Activated naive CD4-positive, alpha-beta T cell (primary cell): ENCODE measurements around the gene ANKS1B.

ENCODE experiments used
- DNase-seq, 4 experiments: peaks; one replicate each; lab custom pipeline; 2025; lab: John Stamatoyannopoulos, UW

ANKS1B gene

DNA sequence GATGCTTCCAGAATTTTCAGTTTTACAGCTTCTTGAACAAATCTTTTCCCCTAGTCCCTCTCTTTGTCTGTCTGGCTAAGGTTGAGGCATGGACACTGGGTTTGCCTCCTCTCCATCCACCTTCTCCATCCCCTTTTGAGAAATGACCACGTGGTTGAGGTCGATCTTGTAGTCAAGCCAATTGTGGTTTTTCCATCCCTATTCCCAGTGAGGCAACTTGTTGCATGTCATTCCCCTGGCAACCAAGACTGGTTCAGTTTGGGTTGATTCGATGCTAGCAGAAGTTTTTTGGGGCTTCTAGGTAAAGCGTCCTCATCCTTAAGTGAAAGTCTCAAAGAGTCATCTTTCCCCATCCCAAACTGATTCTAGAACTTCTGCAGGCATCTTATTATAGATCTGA is 1038.9 kb downstream of the ANKS1B start:
- DNase-seq: no peak

DNA sequence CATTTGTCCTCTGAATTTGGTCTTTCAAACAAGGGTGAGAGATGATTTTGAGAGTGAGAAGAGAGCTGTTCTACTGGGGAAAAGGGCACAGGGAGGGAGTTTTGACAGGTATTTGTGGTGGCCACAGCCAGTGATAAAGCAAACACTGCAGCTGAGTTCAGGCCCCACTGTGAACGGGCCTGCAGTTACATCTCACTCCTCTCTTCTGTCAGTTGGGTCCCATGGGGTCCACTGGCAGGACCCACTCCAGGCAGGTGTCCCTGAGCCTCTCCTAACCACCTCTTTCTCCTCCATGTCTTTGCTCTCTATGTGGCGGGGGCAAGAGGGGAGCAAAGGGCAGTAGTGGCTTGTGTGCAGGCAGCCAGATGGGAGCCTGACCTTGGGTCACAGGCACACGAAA is 1044.8 kb downstream of the ANKS1B start:
- DNase-seq: no peak

DNA sequence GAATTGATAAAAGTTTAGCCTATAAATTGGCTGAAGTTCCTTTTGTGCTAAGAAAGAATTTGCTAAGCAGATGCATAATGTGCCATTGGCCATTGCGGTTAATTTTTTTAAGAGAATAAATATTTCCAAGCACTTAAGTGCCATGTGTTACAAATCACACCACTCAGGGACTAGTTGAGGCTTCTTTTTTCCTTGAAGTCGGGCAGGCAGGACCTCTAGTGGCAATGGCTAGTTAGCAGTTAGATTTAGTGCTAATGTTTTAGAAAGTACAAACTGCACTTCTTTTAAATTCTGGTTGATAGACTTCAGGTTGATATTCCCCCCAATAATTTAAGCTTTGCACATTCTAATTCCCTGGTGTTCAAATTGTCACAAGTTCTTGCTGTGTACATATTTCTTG is 1045.4 kb downstream of the ANKS1B start:
- DNase-seq: no peak

DNA sequence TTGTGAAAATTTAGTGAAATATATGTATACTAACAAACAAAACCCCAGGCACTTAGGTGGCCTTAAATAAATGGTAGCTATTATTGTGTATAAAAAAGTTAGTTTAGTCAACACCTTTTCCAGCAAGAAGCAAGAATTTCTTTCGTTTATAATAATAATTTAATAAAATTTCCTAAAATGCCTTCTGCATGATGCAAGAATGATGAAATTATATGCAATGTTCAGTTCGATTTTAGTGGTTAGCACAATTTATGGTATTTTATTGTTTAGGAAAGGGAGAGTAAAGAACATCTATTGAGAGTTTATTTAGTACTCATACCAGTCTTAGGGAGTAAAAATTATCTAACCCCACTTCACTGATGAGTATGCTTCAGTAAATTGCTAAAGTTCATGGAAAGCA is 1048.9 kb downstream of the ANKS1B start:
- no peak for DNase-seq

DNA sequence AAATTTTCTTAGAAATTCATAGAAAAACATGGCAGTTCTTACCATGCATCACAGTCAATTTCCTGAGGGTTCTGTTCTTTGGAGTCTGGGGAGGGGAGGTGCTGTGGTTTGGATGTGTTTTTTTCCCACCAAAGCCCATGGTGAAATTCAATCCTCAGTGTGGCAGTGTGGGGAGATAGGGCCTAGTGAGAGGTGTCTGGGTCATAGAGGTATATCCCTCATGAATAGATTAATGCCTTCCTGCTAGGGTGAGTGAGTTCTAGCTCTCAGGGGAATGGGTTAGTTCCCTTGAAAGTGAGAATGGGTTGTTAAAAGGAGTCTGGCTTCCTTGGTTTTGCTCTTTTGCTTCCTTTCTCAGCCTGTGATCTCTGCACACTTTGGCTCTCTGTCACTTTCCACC is 1061.9 kb downstream of the ANKS1B start:
- no peak for DNase-seq

DNA sequence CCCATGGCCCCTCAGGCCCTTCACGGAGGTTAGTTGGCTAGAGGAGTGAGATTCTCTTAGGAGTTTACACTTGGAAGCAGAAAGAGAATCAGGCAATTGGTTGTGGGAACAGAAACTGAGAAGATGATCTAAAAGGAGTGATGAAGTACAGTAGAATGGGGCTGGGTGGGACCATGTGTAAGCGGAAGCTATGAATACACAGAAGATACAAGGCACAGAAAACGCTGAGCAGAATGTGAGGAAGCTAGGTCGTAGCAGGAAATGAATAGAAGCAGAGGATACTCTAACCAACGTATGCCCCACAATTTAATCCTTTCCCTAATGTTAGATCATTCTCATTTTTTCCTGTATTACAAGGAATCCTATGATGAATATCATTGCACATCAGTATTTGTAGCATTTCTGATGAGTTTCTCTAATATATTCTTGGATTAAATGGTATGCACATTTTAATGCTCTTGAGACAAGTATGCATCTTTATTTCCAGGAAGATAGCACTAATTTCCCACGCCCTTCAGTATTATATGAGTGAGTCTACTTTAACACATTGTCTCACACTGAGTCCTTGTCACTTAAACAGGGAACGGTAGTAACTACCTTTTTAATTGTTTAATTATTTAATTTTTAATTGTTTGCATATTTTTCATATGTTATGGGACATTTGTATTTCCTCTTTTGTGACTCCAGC is 1066.4 kb downstream of the ANKS1B start:
- no peak for DNase-seq

DNA sequence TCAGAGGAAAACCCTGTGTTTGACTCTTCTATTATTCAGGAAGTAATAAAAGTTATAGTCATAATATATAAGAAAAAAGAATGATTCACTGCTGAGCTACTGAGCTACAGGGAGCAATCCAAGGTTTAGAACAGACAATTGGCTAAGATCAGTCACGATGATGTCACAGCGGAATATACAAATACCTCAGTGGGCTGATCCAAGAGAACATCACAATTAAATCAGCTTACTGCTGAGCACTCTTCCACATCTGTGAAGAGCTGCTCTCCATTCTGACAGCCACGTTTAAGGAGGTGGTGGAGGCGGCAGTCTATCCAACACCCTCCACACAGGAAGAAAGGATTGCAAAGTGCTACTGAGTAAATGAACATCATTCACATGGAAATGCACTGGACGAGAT is 1068.6 kb downstream of the ANKS1B start:
- no peak for DNase-seq

DNA sequence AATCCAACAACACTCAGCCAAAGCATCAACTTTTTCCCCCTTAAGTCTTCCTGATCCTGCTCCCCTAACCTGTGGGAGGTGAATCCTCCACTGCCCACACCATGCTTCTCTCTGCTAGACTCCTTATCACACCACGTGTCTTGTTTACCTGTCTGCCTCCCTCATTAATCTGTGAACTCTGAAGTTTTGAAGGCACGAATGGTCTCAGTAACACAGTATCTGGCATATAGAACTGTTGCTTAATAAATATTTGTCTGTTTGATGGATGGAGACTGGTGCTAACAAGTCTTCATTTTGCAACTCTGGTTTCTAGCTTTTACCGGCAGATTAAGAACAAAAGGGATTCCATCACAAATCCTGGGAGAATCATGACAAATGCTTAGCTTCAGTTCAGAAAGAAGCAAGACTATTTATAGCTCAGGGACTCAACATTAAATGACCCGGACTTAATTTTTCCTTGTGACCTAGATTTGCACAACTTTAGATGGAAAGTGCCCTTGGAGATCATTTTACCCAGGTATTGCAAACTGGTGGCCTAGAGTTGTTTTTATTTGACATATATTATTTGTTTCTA is 1072.2 kb downstream of the ANKS1B start:
- DNase-seq: no peak

DNA sequence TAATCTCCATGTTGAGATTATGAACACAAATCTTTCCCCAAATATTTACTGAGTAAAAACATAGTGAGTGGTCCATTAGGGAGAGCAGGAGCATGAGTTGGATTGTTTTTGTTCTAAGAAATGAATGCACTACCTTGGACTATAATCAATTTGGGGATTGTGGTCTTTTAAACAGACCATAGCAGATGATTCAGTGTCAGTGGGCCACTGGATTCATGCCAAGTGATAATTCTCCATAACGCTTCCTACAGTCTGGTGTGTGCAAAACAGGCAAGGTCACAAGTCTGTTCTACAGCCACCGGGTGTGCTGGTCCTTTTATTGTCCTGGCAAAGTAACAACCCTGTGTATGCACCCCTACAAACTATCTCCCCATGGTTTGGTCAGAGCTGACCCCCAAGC is 1073.3 kb downstream of the ANKS1B start:
- DNase-seq: no peak

DNA sequence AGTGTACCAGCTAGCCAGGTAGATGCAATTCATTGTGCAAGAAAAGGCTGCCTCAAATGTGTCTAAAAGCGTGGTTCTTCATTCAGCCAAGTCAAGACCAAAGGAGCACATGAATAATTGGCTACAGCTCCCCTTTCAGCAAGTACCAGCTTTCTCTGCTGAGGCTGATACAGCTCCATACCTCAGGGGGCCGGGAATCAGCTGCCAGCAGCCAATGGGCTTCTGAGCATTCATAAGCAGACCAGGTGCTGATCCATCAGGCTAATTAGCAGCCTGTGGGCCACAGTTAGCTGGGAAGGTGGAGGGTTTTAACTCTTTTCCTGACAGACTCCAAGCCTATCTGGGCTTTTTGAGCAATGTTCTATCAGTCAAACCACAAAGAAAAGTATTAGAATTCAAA is 1075.0 kb downstream of the ANKS1B start:
- DNase-seq: no peak

DNA sequence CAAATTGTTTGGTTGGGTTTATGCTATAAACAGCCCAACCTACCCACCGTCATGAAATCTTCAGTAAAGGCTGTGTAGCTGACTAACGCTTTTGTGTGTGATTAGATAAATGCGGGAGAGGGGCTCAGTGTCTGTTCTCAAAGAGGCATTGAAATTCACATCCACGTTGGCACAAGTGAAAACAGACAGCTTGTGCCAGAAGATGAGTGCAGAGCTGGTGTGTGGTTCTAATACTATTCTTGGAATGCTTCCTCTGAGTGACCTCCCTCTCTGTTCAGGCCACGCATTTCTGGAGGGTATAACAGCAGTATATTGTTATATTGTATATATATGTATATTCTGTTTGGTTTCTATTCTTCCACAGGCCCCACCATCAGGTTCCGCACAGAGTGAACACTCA is 1075.9 kb downstream of the ANKS1B start:
- DNase-seq: no peak

DNA sequence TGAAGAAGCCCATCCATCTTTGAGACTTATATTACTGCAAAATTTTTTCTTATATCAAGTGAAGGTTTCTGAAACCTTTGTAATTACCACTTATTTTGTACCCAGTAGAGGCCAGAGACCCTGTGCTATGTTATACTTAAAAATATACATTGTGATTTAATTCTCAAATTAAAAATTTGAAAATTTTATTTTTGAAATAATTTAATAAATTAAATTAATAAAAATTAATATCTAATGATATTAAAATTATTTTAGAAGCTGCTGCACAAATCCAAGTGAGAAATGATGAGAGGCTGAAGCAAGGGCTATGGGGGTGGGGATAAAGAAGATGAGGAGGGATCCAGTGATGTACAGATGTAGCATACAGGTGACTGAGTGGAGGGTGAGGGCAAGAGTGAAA is 1080.9 kb downstream of the ANKS1B start:
- no peak for DNase-seq

DNA sequence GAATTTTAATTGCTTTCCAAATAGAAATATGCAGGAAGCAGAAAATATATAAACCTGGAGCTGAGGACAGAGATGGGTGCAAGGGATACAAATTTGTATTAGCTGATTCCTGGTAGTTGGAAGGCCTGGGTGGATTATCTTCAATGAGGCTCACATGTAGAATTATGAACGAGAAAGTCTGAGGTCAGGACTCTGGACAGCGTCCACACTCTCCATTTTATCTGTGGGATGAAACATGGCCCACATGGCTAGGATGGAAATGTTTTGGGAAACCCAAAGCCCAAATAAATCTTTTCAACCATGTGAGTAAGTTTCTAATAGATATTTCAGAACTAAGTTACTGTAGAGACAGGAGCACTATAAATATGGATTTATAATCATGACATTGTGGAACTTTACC is 1083.5 kb downstream of the ANKS1B start:
- DNase-seq: no peak

DNA sequence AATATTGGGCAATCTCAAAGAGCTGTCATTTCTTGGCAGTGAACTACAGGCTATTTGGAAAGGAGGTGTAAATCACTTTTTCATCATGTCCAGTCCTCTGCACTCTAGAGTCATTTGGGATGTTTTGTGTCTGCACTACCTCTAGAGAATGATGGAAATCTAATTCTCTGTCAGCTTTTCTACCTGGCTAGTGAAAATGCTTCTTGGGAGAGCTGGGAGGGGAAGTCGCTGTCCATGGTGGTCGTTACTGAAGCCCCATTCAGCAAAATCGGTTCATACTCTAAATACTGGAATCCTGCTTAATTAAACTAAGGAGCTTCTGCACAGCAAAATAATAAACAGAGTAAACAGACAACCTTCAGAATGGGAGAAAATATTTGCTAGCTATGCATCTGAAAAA is 1087.8 kb downstream of the ANKS1B start:
- no peak for DNase-seq

DNA sequence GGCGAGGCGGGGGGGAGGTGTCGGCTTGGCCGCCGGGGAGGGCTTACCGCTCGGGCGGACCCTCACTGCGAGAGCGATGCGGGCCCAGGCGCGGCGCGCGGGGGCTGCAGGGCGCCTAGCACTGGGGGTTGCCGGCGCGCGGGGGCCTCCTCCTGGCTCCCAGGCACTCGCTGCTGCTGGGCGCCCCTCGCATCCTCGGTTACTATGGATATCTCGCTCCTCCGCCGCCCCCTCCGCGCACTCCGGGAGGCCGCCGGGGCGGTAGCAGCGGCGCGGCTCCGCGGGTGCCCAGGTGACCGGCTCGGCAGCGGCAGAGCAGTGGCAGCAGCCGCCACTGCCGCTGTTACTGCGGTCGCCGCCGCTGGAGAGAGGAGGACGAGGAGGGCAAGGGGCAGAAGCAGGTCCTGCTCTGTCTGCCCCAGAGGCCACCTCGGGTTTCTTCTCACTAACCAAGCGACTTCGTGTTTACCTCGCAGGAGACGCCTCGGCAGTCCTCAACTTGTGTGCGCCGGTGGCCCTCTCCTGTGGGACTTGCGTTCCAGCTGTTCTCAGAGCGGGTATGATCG is 1089.6 kb downstream of the ANKS1B start:
- no peak for DNase-seq

DNA sequence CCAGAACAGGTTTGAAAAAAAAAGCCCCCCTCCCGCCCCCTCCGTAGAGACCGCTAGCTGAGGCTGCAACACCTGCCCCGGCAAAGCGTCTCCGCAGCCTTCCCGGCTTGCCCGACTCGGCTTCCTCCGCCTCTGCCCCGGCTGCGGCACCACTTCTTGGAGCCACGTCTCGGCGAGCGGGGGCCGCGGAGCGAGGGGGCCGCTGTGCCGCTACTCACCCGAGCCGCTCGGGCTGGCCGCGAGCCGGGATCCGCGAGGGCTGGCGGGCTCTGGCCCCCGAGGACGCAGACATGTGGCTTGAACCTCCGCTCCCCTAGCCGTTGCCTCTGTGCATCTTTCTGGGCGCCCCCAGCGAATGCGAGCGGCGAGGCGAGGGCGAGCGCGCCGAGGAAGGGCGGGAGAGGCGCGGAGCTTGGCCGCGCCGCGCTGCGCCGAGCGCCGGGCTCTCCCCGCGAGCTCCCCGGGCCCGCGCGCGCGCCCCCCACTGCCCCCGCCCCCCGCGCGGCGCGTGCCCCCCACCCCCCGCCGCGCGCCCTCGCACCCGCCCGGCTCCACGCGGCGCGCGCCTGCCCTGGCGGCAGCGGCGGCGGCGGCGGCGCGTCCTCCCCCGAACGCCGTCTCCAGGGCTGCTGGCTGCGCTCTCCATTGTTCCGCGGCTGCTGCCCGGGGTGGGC is 1090.2 kb downstream of the ANKS1B start:
- no peak for DNase-seq

DNA sequence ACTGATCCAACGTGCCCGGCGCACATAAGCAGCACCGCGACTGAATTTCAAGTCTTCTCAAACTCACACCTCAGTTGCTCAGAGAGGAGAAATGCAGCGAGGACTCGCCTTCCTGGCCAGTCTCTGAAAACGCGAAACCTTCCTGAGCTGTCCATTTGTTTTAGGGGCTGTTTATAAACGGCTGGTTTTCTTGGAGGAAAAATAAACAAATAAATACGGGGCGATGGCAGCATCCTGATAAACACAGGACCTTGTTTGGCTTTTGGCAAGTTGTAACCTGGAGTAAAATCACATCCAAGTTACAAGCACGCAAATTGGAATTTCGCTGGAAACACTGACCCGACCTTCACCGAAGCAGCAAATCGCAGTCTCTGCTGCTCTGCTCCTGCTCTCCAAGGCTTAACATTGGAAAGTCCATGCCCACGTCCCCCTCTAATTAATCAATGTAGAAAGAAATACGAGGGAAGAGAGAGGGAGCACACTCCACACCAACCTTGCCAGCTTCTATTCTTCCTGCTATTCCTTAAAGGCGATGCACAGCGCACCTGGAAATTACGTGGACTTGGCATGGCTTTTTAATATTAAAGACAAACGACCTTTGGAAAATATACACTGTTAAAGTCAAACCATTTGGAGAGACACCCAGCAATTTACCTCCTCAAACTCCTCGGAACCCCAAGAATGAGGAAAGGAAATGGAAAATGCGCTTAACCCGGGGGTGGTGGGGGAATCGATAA is 1090.9 kb downstream of the ANKS1B start:
- no peak for DNase-seq

DNA sequence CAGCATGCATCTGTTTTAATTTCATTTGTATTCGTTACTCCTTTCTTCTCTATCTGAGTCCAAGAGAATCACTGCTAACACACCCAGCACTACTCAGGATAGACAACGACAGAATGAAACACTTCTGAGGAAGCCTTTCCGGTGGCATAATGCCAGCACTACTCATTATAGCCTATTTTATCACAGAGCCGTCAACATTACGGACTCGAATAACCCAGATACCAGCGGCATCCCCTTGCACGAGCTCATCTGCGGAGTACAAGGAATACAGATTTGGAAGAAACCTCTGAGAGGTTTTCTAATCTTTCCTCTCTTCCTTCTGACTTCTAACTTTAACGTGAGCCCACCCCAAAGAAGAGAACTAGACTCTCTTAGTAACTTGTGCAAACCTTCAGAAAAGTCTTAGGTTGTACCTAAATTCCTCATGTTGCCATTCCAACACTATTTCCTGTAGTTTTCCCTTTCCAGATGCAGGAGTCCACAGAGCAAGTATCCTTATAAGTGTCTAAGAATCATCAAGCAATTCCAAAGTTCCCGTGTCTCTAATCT is 1091.5 kb downstream of the ANKS1B start:
- no peak for DNase-seq

DNA sequence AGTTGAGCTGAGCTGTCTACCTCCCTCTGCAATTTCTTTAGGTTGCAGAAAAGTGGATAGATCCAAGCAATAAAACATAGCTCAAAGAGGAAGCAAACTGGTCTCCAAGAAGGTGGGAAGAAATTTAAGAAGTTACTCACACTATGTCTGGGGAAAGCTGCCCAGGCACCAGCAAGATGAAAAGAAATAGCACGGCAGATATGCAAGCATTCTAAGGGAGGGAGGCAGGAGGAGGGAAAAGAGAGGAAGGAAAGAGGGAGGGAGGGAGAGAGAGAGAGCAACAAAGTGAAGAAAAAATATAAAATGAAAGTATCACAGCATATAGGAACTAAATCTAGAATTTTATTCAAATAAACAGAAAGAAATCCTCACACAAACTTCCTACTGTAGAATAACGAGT is 1099.0 kb downstream of the ANKS1B start:
- DNase-seq: no peak

DNA sequence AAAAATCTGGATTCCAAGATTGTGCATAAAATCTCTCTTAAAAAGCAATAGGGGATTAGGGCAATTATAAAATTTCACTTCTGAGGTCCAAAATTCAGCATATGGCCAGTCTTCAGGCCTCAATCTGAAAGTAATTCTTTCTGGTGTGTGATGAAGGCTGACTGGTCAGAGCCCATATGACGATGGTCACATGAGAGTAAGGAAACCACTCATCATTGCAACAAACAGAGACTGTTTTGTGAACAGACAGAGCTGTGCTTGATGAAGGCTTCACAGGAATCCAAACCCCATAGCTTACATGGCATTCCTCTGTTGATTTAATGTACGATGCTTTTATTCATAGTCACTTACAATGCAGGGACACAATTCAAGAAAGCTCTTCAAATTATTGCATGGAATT is 1101.5 kb downstream of the ANKS1B start:
- DNase-seq: no peak

DNA sequence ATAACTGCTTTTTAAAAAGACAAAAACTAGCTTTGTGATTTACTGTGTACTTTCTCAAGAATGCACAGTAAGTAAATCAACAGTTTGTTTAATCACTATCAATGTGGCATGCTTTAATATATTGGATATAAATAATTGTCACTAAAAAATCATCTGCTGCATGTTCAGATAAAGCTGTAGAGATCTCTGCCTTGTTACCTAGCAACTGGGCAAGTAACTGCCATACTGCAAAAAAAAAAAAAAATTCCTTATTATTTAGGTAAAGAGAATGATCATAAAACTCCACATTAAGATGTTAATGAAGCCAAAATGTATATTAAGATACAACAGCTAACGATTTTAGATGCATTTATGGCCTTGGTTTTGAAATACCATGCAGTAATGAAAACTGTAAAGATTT is 1102.2 kb downstream of the ANKS1B start:
- no peak for DNase-seq

DNA sequence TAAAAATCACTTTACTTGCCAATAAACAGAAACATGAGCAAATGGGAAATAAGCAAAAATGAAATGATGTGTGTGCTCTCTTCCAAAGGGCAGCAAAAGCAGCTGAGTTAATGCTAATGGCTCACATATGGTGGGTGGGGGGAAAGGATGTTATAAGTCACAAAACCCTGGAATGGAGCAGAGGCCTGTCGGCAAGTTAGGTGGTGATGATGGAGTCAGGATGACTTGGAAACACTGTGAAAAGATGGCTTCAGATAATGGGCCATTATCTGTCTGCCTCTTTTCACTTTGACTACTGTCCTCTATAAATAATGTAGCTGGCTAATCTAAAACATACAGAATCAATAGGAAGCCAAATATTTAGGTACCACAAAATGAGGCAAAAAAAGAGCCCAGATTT is 1111.0 kb downstream of the ANKS1B start:
- DNase-seq: no peak
